Gastrocnemius medialis (tissue), 4 donors: ENCODE results near the gene UBQLN4. TPM values are rescaled to one million over a fixed set of nuclear protein-coding genes. Genes with fewer than 3 reads are reported as not detected.
A peak's percentile ranks its signal among the peaks of the same experiment; 100 is the strongest.

Source experiments
- ATAC-seq, 2 donors: fragments of 150-250 bp; one replicate each; pipeline ENCODE4 v1.9.1; 2016
- DNase-seq, 2 donors: peaks; one replicate each; pipeline ENCODE4 v3.0.0-alpha.2; 2019
- H3K27ac ChIP-seq, 4 donors: fragments of 200-600 bp; sonication (generic); 1 replicate in 1 of 4; 2 replicates in 3 of 4; pipeline ENCODE4 v1.5.1; 2016 to 2018; ENCODE audit warnings: mild to moderate bottlenecking in 2 of 4, moderate library complexity in 1 of 4
- H3K27me3 ChIP-seq, 3 donors: fragments of 200-600 bp; sonication (generic) in 2 of 3; 1 replicate in 1 of 3; 2 replicates in 2 of 3; pipeline versions ENCODE4 v1.5.1 to v1.6.0; 2016 to 2019; ENCODE audit warnings: mild to moderate bottlenecking in 1 of 3, moderate library complexity in 1 of 3
- H3K36me3 ChIP-seq, 2 donors: fragments of 200-600 bp; sonication (generic) in 1 of 2; one replicate each; pipeline ENCODE4 v1.5.1; 2017 to 2018
- H3K4me1 ChIP-seq, 2 donors: fragments of 200-600 bp; sonication (generic) in 1 of 2; one replicate each; pipeline ENCODE4 v1.5.1; 2016 to 2017; ENCODE audit warnings: mild to moderate bottlenecking in 2 of 2
- H3K4me3 ChIP-seq, 4 donors: fragments of 200-600 bp; sonication (generic) in 3 of 4; 1 replicate in 1 of 4; 2 replicates in 3 of 4; pipeline ENCODE4 v1.5.1; 2016 to 2019; ENCODE audit warnings: mild to moderate bottlenecking in 2 of 4
- H3K9me3 ChIP-seq, 3 donors: fragments of 200-600 bp; sonication (generic) in 2 of 3; 1 replicate in 1 of 3; 2 replicates in 2 of 3; pipeline ENCODE4 v1.5.1; 2016 to 2019
- POLR2A ChIP-seq, 2 donors: fragments of 450-650 bp; IDR thresholded peaks; one replicate each; pipeline ENCODE4 v1.6.1; 2017; ENCODE audit warnings: antibody characterized with exemption in 2 of 2, mild to moderate bottlenecking in 2 of 2, moderate library complexity in 2 of 2
- in situ Hi-C, 4 donors: fragments of 200-750 bp; cut with MboI; loops; one replicate each; pipeline versions ENCODE4 v1.15.0 to v1.8.0; 2017; ENCODE audit warnings: low sequenced_read_pairs in 4 of 4
- intact Hi-C: fragments of 100-400 bp; cut with DNase I; formaldehyde crosslinking; loops from one replicate; pipeline ENCODE4 v1.15.1; 2023; ENCODE audit warnings: low total_unique reads
- total RNA-seq, 4 donors: library from RNA; depleted of rRNA; stranded (reverse); fragments of >200 nt; gene quantifications; one replicate each; pipeline versions ENCODE4 v1.1.0 to v1.2.3, GENCODE V29; 2016
- TF ChIP-seq, protein P1 (sequence below), 5 experiments: fragments of 450-650 bp in 3 of 5; fragments of 200-600 bp in 2 of 5; sonication (generic) in 2 of 5; IDR thresholded peaks in 4 of 5; conservative IDR thresholded peaks in 1 of 5; 1 replicate in 4 of 5; 2 replicates in 1 of 5; pipeline ENCODE4 v1.5.1; 2016 to 2019; ENCODE audit warnings: antibody characterized with exemption in 5 of 5, mild to moderate bottlenecking in 3 of 5, moderate library complexity in 3 of 5

The UBQLN4 gene
- total RNA-seq, 4 donors from 2014 or later, result 42.3 to 60.1 (median 46.0) TPM

GRCh38 chr1:156099282-156099681, 45.7 kb upstream of the UBQLN4 start:
- Histone ChIP-seq H3K9me3 (no peaks in the 10 kb centered on the region), H3K36me3 (no peaks in the 10 kb centered on the region), H3K4me1 (peaks cover 31% of the 10 kb centered on the region in 2 donors), H3K4me3 (no peak overlapping the region), H3K27ac (no peak overlapping the region), H3K27me3 (no peaks in the 10 kb centered on the region)
- no peak for TF ChIP-seq POLR2A (IDR thresholded peaks at IDR 0.05)
- TF ChIP-seq, protein P1, sequence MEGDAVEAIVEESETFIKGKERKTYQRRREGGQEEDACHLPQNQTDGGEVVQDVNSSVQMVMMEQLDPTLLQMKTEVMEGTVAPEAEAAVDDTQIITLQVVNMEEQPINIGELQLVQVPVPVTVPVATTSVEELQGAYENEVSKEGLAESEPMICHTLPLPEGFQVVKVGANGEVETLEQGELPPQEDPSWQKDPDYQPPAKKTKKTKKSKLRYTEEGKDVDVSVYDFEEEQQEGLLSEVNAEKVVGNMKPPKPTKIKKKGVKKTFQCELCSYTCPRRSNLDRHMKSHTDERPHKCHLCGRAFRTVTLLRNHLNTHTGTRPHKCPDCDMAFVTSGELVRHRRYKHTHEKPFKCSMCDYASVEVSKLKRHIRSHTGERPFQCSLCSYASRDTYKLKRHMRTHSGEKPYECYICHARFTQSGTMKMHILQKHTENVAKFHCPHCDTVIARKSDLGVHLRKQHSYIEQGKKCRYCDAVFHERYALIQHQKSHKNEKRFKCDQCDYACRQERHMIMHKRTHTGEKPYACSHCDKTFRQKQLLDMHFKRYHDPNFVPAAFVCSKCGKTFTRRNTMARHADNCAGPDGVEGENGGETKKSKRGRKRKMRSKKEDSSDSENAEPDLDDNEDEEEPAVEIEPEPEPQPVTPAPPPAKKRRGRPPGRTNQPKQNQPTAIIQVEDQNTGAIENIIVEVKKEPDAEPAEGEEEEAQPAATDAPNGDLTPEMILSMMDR (IDR thresholded peaks at IDR 0.05 in 4 of 5, conservative IDR thresholded peaks at IDR 0.05 in 1 of 5), result no peak
- intact Hi-C loops (loop anchor here (5.0 kb wide), 2 partner anchors 113 to 183 kb away; partner anchors contain the start of genes PMF1, SMG5 and TMEM79), in situ Hi-C loops (loop anchor here in 3 of 4 donors (5.0 kb wide), 1 partner anchor 33 kb away; no protein-coding TSS in a partner anchor)
- no peak for ATAC-seq
- no peak for DNase-seq

DNA sequence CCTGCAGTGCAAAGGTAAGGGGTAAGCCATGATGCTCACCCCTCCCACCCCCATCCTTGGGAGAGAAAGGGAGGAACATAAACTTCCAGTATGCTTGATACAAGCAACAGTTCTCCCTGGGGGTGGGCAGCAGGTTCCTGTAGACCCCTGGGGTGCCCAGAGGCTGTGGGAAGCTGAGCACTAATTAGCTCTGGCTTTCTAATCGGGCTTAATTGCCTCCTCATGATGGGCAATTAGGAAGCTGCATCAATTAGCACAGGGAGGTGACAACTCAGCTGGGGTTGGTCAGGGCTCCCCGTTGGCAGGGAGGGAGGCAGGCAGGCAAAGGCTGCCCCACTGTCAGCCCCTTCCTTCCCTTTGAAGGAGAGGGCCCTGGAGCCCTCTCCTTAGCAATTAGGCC, 45.2 kb upstream of the UBQLN4 start:
- Histone ChIP-seq H3K27ac (no peak overlapping the region), H3K4me1 (peaks cover 26 to 27% of the 10 kb centered on the region in 2 donors), H3K36me3 (no peaks in the 10 kb centered on the region), H3K9me3 (no peaks in the 10 kb centered on the region), H3K4me3 (no peak overlapping the region), H3K27me3 (no peaks in the 10 kb centered on the region)
- in situ Hi-C loops (loop anchor here in 3 of 4 donors (5.0 kb wide), 1 partner anchor 34 kb away; no protein-coding TSS in a partner anchor), intact Hi-C loops (loop anchor here (5.0 kb wide), 2 partner anchors 114 to 184 kb away; partner anchors contain the start of genes PMF1, SMG5 and TMEM79)
- no peak for ATAC-seq
- TF ChIP-seq POLR2A (IDR thresholded peaks at IDR 0.05), result no peak
- TF ChIP-seq, protein P1 (IDR thresholded peaks at IDR 0.05 in 4 of 5, conservative IDR thresholded peaks at IDR 0.05 in 1 of 5), result no peak
- DNase-seq, result no peak

- Histone ChIP-seq H3K36me3 (no peaks in the 10 kb centered on the region), H3K4me1 (peaks cover 15 to 23% of the 10 kb centered on the region in 2 donors), H3K9me3 (no peaks in the 10 kb centered on the region), H3K27ac (peak overlapping the region; percentile 50 to 80 (median 74)), H3K27me3 (no peaks in the 10 kb centered on the region), H3K4me3 (no peak overlapping the region)
- in situ Hi-C loops, result loop anchor here in 3 of 4 donors (5.0 kb wide), 1 partner anchor 35 kb away; no protein-coding TSS in a partner anchor
- intact Hi-C loops, result loop anchor here (5.0 kb wide), 2 partner anchors 115 to 185 kb away; partner anchors contain the start of genes PMF1, SMG5 and TMEM79
- no peak for DNase-seq
- ATAC-seq, result no peak
- TF ChIP-seq, protein P1 (IDR thresholded peaks at IDR 0.05 in 4 of 5, conservative IDR thresholded peaks at IDR 0.05 in 1 of 5), result no peak
- no peak for TF ChIP-seq POLR2A (IDR thresholded peaks at IDR 0.05)
Measured at GRCh38 chr1:156097499-156098178, 44.0 kb upstream of the UBQLN4 start.

- ATAC-seq, result peak; percentile 96 to 98
- peak; percentile 85 to 90 for DNase-seq
- no peaks in the 10 kb centered on the region for H3K9me3 ChIP-seq
- no peaks in the 10 kb centered on the region for H3K36me3 ChIP-seq
- TF ChIP-seq, protein P1 (IDR thresholded peaks at IDR 0.05 in 4 of 5, conservative IDR thresholded peaks at IDR 0.05 in 1 of 5), result peak; percentile 97 to 98 (median 98)
- no peak for TF ChIP-seq POLR2A (IDR thresholded peaks at IDR 0.05)
- in situ Hi-C loops, result loop anchor here in 3 of 4 donors (5.0 kb wide), 1 partner anchor 35 kb away; no protein-coding TSS in a partner anchor
- H3K4me3 ChIP-seq, result no peak overlapping the region
- no peaks in the 10 kb centered on the region for H3K27me3 ChIP-seq
- H3K27ac ChIP-seq, result peak overlapping the region; percentile 50 to 80 (median 74)
- peaks cover 7 to 23% of the 10 kb centered on the region in 2 donors for H3K4me1 ChIP-seq
- intact Hi-C loops, result loop anchor here (1.0 to 5.0 kb wide), 3 partner anchors 33 to 185 kb away; partner anchors contain the start of genes PMF1, SMG5 and TMEM79
Measured at GRCh38 chr1:156096640-156097391, 43.2 kb upstream of the UBQLN4 start.
